GM18861 (cell line): Measurements from ENCODE around the gene SERTM1.

Experiments
- ATAC-seq: cut with Tn5 transposase; IDR thresholded peaks from one replicate; pipeline ENCODE4 v1.9.1; 2021; ENCODE audit not compliant: unreplicated experiment

SERTM1 gene

DNA sequence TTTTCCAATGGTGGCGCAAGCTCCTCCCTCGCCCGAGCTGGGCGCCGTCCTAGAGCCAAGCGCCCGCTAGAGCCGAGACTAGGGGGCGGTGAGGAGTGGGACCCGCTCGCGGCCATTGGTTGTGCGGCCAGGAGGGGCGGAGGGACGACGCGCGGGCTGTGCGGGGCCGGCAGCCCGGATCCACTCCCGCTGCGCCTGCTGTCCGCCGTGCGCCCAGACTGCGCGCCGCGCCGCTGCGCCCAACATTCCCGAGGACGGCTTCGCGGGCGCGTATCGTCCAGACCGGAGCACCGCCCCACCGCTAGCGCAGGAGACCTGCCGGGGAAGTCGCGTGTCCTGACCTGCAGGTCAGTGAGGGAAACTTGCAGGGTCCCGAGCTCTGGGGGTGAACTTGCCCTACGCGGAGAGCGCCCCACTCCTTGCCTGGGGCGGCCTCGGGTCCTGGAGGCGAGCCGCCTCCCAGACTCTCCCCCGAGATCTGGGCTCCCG, at the start of gene SERTM1:
SERTM1 (plus strand) TSS at position 183 of the 489 bp plus-strand sequence. CDS start 21,059 bp downstream, outside the sequence.
- ATAC-seq, result no peak

DNA sequence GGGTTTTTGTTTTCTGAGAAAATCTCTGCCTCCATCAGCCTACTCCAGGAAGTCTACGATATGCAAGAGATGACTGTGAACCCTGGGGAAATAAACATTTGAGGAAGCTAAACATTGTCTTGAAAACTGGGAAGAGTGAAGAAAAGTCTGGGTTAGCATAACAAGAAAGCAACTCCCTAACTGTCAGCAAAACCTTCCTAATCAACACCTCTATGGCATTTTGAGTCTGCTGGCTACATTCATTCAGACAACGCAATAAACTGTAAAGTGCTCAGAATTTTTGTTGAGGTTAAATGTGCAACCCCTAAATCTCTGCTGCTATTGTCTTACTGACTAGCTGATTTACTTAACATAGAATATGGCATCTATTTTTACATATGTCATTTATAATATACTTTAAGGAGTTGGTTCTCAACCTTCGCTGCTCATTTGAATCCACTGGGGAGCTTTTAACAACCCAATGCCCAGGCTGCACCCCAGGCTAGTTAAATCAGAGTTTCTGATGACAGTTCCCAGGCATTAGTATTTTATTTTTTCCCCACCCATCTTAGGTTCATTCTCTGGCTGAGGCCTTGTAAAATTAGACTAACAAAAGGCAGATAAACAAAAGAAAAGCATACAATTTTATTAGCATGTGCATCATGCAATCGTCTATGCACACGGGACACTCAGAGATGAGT, 45.3 kb upstream of the SERTM1 start:
- ATAC-seq, result no peak

DNA sequence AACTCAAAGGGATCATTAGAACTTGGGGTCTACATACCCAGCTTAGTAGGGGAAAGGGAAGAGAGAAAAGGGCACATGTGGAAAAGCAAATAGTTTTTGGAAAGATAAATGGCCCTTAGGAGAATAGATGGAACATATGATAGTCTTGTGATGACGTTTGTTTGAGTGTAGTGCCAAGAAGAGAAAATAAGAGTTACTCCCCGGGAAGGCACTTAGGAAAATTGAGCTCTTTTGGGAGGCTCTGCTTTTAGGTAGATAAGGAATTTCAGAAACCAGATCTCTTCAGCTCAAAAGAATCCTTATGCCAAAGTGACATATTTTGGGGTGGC, 44.8 kb upstream of the SERTM1 start:
- ATAC-seq, result no peak

DNA sequence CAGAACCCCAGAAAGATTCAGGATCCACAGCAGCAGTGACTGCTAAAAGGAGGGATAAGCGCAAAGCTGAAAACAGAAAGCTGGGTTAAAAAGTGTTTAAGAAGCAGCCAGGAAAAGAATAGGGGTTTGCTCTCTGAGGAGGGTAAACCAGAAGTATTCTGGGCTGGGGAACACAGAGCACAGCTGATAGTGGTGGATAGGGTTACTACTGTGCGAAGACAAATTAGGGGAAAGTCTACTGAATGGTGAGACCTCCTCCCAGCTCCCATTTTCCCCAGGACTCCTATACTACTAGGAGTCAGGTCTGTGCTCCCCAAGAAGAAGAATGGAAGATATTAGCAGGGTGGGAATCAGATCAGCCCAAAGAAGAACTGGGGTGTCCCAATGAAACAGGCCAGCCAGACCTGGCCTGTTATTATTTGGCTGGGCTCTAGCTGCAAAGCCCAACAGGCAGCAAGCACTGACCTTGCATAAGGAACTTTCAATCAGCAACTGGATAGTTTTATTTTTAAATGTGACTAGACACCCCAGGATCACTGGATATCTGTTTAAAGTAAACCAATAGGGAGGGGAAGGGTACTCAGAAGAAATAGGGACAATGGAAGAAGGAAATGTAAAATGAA, 43.5 kb upstream of the SERTM1 start:
- no peak for ATAC-seq

DNA sequence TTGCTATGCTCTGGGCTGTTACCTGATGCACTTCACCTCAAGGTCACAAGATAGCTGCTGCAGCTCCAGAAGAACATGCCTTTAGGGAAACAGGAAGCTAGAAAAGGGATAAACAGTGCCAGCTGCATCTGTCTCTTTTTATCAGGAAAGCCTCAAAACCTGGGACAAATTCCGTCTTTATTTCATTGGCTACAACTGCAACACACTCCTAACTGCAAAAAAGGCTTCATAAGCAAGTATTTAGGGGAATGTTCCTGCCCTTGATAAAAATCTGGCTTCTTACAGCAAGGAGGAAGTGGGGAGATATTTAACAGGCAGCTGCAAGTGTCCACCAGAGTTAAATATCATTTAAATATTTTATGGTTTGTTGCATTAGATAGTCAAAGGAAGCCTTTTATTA, 34.2 kb upstream of the SERTM1 start:
- ATAC-seq, result no peak

DNA sequence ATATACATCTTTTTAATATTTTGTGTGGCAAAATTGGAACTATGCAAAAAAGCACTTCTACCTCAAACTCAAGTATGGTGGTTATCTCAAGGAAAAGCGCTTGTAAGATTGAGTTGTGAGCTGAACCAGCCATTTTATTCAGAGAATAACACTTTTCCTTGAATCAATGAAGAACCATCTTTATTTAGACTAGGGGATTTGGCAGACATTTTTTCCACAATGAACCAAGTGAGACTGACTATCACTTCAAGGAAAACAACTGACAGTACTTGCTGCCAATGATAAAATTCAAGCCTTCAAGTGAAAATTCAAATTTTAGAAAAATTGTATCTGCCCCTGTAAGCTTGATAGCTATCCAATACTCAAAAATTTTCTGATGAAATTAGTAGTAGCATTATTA, 23.2 kb upstream of the SERTM1 start:
- ATAC-seq, result no peak

DNA sequence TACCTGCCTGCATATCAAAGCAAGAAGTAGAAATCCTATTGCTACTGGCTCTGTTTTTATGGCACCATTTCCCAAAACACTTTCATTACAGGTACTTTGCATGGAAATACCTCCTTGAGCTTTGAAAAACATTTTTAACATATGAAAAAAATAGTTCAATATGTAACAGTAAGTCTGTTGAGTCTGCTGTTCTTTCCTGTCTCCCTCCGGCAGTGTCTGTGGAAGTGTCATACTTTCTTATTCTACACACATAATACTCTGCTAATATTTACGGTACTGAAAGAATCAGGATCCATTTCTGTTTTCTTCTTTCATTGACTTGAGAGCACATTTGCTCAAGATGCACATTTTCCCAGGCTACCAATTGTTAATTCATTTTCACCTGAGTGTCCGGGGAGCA, 8.2 kb upstream of the SERTM1 start:
- no peak for ATAC-seq

DNA sequence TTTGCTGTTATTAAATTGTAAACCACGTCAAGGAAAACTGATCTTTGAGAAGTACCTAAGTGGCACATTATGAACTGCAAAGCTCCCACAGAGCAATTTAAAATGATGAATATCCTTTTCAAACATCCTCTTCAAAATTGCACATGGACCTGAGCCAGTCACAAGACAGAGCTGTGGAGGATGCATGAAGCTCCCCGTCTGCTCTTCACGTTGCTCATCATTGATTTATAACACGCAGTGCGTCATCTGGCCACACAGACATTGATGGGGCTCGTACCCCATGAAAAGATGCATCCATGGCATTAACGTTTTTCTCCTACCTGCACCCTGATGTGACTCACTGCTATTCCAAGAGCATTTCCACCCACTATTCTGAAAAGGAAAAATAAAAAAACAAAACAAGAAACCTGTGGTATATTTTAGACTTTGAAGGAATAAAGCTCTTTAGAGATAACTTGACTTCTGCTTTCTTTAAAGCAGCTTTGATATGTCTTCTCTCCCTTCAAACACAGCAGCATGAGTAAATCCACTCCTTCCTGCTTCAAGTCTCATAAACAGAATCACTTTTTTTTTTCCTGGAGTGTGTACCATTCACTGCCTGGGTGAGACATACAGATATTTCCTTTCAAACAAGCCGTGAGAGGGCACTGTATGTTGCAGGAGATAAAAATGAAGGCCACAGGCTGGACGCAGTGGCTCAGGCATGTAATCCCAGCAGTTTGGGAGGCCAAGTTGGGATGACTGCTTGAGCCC, 7.2 kb upstream of the SERTM1 start:
- no peak for ATAC-seq

DNA sequence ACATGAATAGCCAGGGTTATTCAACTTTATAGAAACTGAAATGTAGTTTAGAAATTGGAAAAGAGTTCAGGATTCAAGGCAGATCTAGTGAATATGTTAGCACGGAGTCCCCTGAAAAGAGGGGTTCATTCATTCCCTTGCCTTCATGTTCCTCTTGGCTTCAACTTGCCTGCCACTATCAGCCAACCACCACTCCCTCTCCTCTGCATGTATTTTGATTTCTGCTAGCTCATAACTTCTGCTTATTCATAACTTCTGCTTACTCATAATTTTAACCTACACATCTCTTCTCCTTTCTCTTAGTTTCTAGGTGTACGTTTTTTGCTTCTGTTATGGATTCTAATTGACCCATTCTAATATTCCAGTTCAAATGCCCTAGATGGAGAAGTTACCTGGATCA, 5.5 kb upstream of the SERTM1 start:
- no peak for ATAC-seq

DNA sequence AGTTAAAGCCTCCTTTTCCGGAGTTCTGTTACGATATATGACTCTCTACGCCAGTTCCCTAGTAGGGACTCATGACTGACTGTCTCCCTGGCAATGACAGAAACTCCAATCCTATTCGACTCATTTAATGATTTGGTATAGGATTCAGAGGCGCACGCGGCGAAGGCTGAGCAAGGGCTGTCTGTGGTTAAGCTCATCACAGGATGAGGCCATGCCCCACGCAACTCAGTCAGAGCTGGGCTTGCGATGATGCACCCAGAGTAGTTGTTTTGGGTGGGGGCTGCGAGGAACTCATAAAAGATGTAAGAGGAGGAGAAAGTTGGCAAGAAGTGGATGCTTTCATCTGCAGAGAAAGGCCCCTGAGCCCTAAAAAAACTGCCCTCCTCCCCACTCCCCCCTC, 468 bp upstream of the SERTM1 start:
- no peak for ATAC-seq

DNA sequence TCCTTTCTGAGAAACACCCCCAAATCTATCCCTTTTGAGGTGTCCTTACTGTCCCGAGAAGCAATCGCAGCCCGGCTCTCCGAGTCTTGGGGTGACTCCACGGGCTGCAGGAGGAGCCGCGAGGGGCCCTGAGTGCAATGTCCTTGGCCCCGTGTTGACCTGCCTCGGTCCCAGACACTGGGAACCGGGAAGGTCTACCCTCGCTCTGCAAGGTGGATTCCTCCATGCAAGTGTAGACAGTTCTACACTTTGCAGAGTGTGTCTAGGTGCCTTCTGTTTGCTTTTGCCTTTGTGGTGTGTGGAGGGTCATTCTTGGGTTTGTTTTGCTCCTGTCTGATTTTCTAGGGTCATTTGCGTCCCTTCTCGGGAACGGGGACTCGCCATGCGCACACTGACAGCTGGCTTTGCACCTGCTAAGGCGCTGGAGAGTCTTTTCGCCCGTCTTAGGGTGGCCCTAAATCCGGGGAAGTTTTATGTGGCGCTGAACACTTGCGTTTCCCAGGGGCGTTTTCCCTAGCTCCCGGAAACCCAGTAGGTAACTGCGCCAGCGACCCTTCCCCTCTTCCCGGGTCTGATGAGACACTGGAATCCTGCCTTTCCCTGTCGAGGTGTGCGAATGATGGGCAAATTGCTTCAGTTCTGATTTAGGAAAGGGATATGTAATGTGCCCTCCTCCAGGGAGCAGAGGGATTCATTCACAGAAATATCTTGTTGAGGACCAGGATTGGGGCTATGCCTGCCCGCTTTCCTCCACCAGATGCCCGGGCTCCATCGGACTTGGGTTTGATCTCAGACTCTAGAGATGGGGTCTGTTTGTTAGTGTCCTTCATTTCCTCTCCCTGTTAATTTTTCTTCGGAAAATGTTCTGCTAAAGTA, 755 bp downstream of the SERTM1 start:
- no peak for ATAC-seq

DNA sequence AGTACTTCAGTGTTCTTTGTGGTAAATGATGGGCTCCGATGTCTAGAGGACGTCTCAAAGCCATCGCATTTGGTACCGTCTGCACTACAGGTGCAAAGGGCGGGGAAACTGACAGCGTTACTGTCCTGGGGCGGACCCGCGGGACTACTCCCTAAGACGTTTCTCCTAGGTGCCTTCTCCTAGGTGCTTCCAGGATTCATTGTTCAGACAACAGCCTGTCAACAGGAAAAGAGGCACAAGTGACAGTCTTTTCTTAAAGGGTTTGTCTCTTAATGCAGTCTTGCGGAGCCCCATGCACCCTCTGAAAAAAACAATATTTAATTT, 1.4 kb downstream of the SERTM1 start:
- ATAC-seq, result no peak

DNA sequence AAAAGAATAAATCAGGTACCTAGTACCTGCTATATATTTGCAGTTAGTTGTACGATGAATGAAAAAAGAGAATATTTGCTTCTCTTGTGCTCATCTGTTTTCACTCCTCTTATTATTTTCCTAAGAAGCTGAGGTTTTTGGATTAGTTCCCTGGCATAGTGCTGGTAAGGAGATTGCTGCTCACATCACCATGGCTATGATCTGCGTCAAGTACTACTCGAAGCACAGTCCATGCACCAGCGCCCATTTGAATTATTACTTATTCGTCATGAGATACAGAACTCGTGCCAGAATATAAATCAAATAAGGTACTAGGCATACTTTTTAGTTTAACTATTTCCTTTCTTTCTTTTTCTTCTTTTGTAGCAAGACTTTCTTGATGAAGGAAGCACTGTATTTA, 7.1 kb downstream of the SERTM1 start:
- ATAC-seq, result no peak

DNA sequence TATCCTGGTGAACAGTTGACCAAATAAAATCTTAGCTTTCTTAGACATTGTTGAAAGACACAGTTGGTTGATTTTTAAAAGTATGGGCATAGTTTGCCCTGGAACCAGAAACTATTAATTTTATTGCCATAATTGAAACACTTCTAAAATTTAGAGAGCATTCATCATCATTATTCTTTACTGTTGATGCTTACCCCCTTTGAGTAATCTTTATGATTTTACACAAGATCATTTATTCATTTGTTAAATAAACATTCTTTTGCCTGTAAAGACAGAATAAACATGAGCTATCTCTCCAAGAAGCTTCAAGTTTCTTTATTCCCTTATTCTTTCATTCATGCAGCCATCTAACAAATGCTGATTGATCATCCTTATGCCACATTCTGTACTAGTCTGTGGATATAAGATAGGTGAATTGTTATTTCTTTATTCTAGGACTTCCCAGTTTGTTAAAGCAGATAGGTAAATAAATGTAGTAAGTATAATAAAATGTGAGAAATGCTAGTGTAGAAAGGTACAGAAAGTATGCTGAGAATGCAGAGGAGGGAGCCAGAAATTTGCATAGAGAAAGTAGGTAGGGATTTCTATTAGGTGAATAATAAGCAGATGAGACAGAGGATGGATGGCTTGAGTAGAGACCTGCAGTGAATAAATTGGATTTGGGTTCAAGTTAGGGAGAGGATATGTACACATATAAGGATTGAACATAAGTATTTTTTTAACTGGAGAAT, 8.2 kb downstream of the SERTM1 start:
- ATAC-seq, result no peak

DNA sequence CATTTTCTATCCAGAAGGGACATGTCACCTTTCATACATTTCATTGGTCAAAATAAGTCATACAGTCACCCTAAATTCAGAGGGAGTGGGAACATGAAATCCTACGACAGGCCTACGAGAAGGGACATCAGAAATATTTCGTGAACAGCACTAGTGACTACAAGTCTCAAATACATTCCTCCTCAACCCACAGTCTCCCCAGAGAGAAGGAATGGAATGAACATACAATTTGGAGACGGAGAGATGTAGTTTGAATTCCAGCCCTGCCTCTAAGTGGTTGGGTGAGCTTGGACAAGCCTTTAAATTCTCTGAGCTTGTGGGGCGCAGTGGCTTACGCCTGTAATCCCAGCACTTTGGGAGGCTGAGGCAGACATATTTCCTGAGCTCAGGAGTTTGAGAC, 9.9 kb downstream of the SERTM1 start:
- no peak for ATAC-seq

DNA sequence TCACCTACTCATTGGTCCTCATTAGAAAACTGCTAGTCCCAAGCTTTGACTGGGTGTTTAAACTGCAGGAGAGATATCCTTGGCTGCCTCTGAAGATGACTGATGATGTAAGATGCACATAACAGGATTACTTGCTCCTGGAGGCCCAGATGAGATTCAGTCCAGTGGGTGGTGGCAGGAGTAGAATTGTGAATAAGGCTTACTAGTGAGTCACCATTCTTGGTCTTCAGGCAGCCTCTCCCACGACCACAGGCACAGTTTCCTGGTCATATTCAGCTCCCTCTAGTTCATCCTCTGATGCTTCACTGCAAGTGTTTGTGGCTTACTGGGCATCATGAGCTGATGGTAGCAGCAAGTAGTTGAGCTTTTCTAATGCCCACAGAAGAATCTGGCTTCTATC, 12.1 kb downstream of the SERTM1 start:
- ATAC-seq, result no peak

DNA sequence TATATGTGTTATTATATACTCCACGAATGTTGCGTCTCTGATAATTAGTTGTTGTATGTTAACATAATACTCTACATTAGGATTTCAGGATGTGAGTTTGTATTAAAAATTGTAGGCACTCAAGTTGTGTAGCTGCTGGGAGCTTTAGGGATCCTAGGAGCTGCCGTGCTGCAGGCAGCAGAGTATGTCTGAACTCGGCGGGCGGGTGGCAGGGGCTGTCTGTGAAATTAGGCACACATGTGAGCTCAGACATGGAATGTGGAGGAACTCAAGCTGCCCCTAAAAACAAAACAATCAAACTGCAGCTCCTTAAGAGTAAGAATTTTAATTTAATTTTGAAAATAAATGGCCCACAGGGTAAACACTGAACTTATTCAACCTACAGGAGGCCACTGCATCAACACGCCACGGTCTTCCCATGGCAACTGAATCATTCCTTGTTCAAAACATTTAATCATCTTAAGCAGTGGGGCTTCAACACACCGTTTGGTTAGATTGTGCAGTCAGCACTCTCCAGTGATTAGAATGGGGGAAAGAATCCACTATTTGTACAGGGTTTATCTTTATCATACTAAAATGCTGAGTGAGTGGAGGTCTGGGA, 22.7 kb downstream of the SERTM1 start:
- no peak for ATAC-seq

DNA sequence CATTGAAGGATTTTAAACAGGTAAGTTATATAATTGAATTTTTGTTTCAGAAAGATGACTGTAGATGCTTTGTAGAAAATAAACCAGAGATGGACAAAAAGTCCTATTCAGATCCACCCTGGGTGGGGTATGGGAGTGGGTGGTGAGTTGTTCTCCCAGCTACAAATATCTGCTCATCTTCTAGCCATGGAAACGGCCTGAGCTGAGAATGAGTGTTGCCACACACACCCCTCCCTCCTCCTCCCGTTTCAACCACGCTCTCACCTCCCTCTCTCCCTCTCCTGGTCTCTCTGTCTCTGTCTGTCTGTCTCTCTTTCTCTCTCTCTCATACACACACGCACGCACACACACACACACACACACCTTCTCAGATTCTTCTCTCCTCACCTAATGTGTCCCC, 26.4 kb downstream of the SERTM1 start:
- no peak for ATAC-seq

DNA sequence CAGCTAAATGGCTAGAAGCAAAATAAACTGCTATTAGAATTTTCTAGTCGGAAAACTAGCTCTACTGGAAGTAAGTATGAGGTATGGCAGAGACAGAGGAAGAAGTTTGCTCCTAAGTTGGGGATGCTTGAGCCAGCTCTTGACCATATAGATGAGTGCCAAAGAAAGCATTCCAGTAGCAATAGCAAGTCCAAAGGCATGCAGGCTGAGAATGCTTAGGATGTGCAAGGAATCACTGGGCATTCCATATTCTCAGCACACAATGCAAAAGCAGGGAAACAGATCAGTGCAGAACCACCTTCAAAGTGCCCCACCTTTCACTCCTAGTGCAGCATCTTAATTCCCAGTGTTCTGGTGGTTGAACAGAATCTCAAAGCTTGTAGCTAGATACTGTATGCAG, 32.9 kb downstream of the SERTM1 start:
- no peak for ATAC-seq

DNA sequence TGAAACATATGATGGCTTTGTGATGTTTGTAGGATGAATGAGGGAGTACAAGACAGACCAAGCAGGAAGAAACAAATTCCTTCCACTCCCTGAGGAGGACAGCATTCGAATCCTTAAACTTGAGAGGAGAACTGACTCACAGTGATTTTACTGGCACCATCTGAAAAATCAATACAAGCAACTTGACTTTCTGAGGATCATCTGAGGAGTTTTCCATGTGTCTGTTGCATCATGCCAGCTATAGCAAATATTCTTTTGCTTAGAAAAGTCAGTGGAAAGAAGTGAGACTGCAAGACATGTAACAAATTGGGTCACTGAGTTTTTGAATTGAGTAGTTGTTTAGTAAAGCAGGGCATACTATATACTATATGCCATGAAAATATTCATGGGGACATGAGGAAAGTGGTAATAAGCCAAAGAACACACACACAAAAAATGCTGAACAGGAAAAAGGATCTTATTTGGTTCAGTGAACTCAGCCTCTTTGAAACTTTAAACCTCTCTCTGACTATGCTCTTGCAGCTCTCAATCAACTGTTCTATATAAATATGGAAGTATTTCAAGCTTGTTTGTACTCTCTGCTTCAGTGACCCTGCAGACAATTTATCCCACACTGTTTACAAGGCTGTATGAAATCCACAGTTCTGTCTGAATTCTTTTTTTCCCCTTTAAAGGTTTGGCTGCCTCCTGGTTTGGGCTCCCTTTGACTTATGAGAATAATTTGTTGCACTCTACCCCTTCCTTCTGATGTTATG, 35.5 kb downstream of the SERTM1 start:
- no peak for ATAC-seq
